HepG2 (cell line): ENCODE data around the gene PAM16. TPM values are rescaled to one million over a fixed set of nuclear protein-coding genes. Genes with fewer than 3 reads are reported as not detected.

Experiments used
- ARID2 ChIP-seq: sonication (generic); formaldehyde crosslinking; IDR thresholded peaks from 2 replicates; pipeline ENCODE4 v1.8.1; 2022; ENCODE audit warnings: mild to moderate bottlenecking, missing genetic modification reagents, borderline replicate concordance
- CSRNP1 ChIP-seq: sonication (generic); formaldehyde crosslinking; IDR thresholded peaks from 2 replicates; pipeline ENCODE4 v1.8.1; 2023; ENCODE audit warnings: mild to moderate bottlenecking, missing genetic modification reagents
- FOXC1 ChIP-seq: sonication (generic); formaldehyde crosslinking; IDR thresholded peaks from 2 replicates; pipeline ENCODE4 v1.8.0; 2022; ENCODE audit warnings: mild to moderate bottlenecking, missing genetic modification reagents, borderline replicate concordance
- GABPB1 ChIP-seq: IDR thresholded peaks from 2 replicates; pipeline ENCODE4 v1.6.1; 2016; ENCODE audit warnings: mild to moderate bottlenecking, missing genetic modification reagents, moderate library complexity, missing compliant biosample characterization
- GLMP ChIP-seq: sonication (generic); formaldehyde crosslinking; IDR thresholded peaks from 2 replicates; pipeline ENCODE4 v1.9.0; 2021; ENCODE audit warnings: missing genetic modification reagents, mild to moderate bottlenecking, borderline replicate concordance
- HMG20B ChIP-seq: conservative IDR thresholded peaks from 2 replicates; pipeline ENCODE4 v1.6.1; 2016; ENCODE audit warnings: missing genetic modification reagents, missing compliant biosample characterization
- ISX ChIP-seq: sonication (generic); formaldehyde crosslinking; conservative IDR thresholded peaks from 2 replicates; pipeline ENCODE4 v1.5.0; 2020; ENCODE audit warnings: missing genetic modification reagents
- JUN ChIP-seq: sonication (generic); formaldehyde crosslinking; IDR thresholded peaks from 2 replicates; pipeline ENCODE4 v1.4.0; 2020; ENCODE audit warnings: mild to moderate bottlenecking, missing genetic modification reagents
- KDM5A ChIP-seq: fragments of 200-600 bp; sonication (generic); IDR thresholded peaks from 2 replicates; pipeline ENCODE4 v1.7.0; 2018; ENCODE audit warnings: antibody characterized with exemption, mild to moderate bottlenecking, low read length, borderline replicate concordance
- KLF16 ChIP-seq, 2 experiments: sonication (generic) in 1 of 2; formaldehyde crosslinking in 1 of 2; IDR thresholded peaks; 2 replicates each; pipeline versions ENCODE4 v1.6.1 to v1.8.0; 2016 to 2023; ENCODE audit warnings: missing genetic modification reagents in 2 of 2, missing compliant biosample characterization in 1 of 2
- MTERF4 ChIP-seq: sonication (generic); formaldehyde crosslinking; IDR thresholded peaks from 2 replicates; pipeline ENCODE4 v1.8.0; 2023; ENCODE audit warnings: mild to moderate bottlenecking, missing genetic modification reagents
- SP4 ChIP-seq: sonication (generic); formaldehyde crosslinking; IDR thresholded peaks from 2 replicates; pipeline ENCODE4 v1.8.1; 2023; ENCODE audit warnings: mild to moderate bottlenecking, missing genetic modification reagents
- SUZ12 ChIP-seq: fragments of 150-350 bp; IDR thresholded peaks from 2 replicates; pipeline ENCODE4 v1.6.1; 2014; ENCODE audit warnings: low read depth, low read length
- ZNF124 ChIP-seq: sonication (generic); formaldehyde crosslinking; IDR thresholded peaks from 2 replicates; pipeline ENCODE4 v1.4.0; 2020; ENCODE audit warnings: missing genetic modification reagents
- ZNF263 ChIP-seq: sonication (generic); formaldehyde crosslinking; IDR thresholded peaks from 2 replicates; pipeline ENCODE4 v1.4.0; 2020; ENCODE audit warnings: missing genetic modification reagents
- ZNF430 ChIP-seq: sonication (generic); formaldehyde crosslinking; IDR thresholded peaks from 2 replicates; pipeline ENCODE4 v1.9.0; 2021; ENCODE audit warnings: mild to moderate bottlenecking, missing genetic modification reagents
- ZNF503 ChIP-seq: sonication (generic); formaldehyde crosslinking; IDR thresholded peaks from 2 replicates; pipeline ENCODE4 v1.4.0; 2020; ENCODE audit warnings: missing genetic modification reagents
- ZNF510 ChIP-seq: sonication (generic); formaldehyde crosslinking; IDR thresholded peaks from 2 replicates; pipeline ENCODE4 v1.4.0; 2020; ENCODE audit warnings: low read depth, mild to moderate bottlenecking, missing genetic modification reagents
- ZNF543 ChIP-seq: sonication (generic); formaldehyde crosslinking; IDR thresholded peaks from 2 replicates; pipeline ENCODE4 v1.4.0; 2020; ENCODE audit warnings: mild to moderate bottlenecking, missing genetic modification reagents
- polyA plus RNA-seq, 8 experiments: library from polyadenylated mRNA; depleted of rRNA in 3 of 8; stranded (reverse) in 7 of 8; unstranded in 1 of 8; fragments of >200 nt; fragmentation: Illumina TruSeq in 4 of 8; extraction: Trizol in 4 of 8; gene quantifications; 2 replicates each; pipeline versions ENCODE4 v1.2.1 to v1.2.3, GENCODE V29; 2011 to 2016; ENCODE audit warnings: low read depth in 4 of 8, missing spikeins in 1 of 8, mixed read lengths in 1 of 8; ENCODE audit not compliant: insufficient read depth in 1 of 8
- total RNA-seq, 5 experiments: library from RNA; depleted of rRNA; stranded (reverse); fragments of >200 nt; fragmentation: Illumina TruSeq; extraction: Trizol; gene quantifications; 2 replicates each; pipeline ENCODE4 v1.2.3, GENCODE V29; 2016; ENCODE audit warnings: low read depth in 1 of 5
- TF ChIP-seq, protein P1 (sequence below): sonication (generic); IDR thresholded peaks from 2 replicates; pipeline ENCODE4 v1.6.1; 2016; ENCODE audit warnings: low read depth, borderline replicate concordance
- TF ChIP-seq, protein P2 (sequence below): sonication (generic); formaldehyde crosslinking; IDR thresholded peaks from 2 replicates; pipeline ENCODE4 v1.4.0; 2020; ENCODE audit warnings: mild to moderate bottlenecking, low read depth, missing genetic modification reagents

PAM16 gene
- total and polyA plus RNA-seq, 2 of the 13 experiments (the other 11 are each of a cell fraction or from before 2014, with no cell fraction given): 51.5 to 51.8 TPM

DNA sequence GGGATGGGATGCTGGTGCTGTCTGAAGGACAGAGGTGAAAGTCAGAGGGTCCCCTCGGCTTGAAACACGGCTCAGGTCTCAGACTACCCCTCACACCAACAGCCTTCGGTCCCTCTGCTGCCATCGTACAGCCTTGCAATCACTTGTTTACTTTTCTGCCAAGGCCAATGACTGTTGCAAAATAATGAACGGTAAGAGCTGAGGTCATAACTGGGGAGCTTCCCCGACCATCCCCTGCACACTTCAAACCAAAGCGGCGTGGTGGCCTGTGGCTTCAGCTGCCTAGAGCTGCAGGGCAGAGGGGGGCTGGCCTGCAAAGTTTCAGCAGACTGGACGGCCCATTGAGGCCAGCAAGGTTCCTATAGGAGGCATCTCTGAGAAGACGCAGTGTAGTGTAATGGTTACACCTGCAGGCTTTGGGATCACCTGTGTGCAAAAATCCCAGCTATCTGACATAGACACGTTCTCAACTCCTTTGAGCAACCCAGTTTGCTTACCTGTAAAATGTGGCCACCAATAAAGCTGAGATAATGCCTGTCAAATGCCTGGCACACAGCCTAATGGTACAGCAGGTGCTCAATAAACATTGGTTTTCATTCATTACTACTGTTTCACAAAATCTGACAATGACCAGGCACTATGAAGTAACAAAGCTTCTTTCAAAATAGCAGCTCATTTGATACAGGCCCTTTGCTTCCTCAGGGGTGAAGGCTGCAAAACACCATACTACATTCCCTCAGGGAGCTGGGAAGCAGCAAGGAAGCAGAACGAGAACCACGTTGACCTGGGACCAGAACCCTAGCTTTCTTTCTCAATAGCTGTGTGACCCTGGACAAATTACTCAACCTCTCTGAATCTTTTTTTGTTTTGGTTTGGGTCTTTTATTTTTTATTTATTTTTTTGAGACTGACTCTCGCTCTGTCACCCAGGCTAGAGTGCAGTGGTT, 5.0 kb downstream of the PAM16 start (continued):
- TF ChIP-seq MTERF4 (no peak), ZNF263 (CRISPR knock-in tag) (no peak), ARID2 (CRISPR knock-in tag) (no peak), JUN (peak; percentile 94), GLMP (CRISPR knock-in tag) (no peak), SUZ12 (no peak), CSRNP1 (CRISPR knock-in tag) (no peak), SP4 (CRISPR knock-in tag) (peak; percentile 17; the same call in 1 of the 2 replicates), ZNF543 (peak; percentile 70; the same call in 1 of the 2 replicates), KDM5A (no peak), ZNF510 (no peak), ZNF503 (CRISPR knock-in tag) (peak; percentile 75), HMG20B (CRISPR knock-in tag) (peak; percentile 71; the same call in 1 of the 2 replicates), ZNF430 (CRISPR knock-in tag) (0 out of 2 replicates have a peak, but pooled peaks have one; percentile 46), GABPB1 (CRISPR knock-in tag) (peak; percentile 44), KLF16 (CRISPR knock-in tag; IDR thresholded peaks at IDR 0.05) (peak in 1 of 2 experiments; percentile 90; a peak in 2 of 4 replicates), ISX (CRISPR knock-in tag) (no peak), FOXC1 (CRISPR knock-in tag) (no peak), ZNF124 (peak; percentile 72)
- TF ChIP-seq, protein P1, sequence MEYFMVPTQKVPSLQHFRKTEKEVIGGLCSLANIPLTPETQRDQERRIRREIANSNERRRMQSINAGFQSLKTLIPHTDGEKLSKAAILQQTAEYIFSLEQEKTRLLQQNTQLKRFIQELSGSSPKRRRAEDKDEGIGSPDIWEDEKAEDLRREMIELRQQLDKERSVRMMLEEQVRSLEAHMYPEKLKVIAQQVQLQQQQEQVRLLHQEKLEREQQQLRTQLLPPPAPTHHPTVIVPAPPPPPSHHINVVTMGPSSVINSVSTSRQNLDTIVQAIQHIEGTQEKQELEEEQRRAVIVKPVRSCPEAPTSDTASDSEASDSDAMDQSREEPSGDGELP: peak; percentile 52; the same call in 1 of the 2 replicates
- TF ChIP-seq, protein P2, sequence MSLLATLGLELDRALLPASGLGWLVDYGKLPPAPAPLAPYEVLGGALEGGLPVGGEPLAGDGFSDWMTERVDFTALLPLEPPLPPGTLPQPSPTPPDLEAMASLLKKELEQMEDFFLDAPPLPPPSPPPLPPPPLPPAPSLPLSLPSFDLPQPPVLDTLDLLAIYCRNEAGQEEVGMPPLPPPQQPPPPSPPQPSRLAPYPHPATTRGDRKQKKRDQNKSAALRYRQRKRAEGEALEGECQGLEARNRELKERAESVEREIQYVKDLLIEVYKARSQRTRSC (CRISPR knock-in tag): no peak
